ENCODE data around the gene MYOZ3.

DNA sequence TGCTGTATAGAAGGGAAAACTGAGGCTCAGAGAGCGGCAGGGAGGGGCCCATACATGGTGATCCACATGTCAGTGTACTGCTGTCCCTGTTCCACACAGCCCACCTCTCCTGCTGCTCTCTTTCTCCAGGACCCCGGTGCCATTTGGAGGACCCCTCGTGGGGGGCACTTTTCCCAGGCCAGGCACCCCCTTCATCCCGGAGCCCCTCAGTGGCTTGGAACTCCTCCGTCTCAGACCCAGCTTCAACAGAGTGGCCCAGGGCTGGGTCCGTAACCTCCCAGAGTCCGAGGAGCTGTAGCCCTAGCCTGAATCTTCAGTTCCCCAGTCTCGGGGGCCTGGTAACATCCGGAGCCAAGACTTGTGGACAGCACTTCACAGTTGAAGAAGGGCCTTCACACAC is 15.5 kb downstream of the MYOZ3 start:
- TF ChIP-seq, protein P1, sequence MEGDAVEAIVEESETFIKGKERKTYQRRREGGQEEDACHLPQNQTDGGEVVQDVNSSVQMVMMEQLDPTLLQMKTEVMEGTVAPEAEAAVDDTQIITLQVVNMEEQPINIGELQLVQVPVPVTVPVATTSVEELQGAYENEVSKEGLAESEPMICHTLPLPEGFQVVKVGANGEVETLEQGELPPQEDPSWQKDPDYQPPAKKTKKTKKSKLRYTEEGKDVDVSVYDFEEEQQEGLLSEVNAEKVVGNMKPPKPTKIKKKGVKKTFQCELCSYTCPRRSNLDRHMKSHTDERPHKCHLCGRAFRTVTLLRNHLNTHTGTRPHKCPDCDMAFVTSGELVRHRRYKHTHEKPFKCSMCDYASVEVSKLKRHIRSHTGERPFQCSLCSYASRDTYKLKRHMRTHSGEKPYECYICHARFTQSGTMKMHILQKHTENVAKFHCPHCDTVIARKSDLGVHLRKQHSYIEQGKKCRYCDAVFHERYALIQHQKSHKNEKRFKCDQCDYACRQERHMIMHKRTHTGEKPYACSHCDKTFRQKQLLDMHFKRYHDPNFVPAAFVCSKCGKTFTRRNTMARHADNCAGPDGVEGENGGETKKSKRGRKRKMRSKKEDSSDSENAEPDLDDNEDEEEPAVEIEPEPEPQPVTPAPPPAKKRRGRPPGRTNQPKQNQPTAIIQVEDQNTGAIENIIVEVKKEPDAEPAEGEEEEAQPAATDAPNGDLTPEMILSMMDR (IDR thresholded peaks at IDR 0.05) = no peak
- no peak for TF ChIP-seq POLR2AphosphoS5 (IDR thresholded peaks at IDR 0.05)
- TF ChIP-seq POLR2A (IDR thresholded peaks at IDR 0.05) = no peak

Data from sigmoid colon (tissue), 4 donors.